NK-92 (cell line): Measurements from ENCODE around the gene TOR3A.
"Not testable (repeated sequence)": the region's sequence is repeated elsewhere in the genome, so short reads cannot be mapped to it uniquely, and the experiment has no call there.

Experiments
- DNase-seq: peaks from one replicate; lab custom pipeline; 2025; ENCODE audit not compliant: unreplicated experiment; lab: John Stamatoyannopoulos, UW

The TOR3A gene

GRCh38 chr1:179104611-179105250 lies 22.9 kb downstream of the TOR3A start:
- DNase-seq, result no peak

DNA sequence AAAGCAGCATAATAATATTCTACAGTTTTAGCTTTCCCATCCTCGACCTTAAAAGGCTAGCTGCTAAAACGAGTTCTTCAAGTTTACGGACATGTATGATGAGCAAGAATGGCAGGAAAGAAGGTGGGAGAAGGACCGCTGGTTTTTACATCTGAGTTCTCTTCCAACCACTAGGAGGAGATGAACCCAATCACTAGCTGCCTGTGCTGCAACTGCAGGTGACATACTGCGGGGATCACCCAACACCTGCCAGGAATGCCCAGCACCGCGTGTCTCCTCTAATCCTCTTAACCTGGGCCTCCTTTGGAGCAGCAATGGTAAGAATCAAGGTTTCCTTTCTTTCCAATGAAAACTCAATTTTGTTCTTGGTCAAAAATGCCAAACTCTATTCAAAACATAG lies 23.5 kb downstream of the TOR3A start:
- DNase-seq, result no peak

- no peak for DNase-seq
These were observed 26.1 kb downstream of the TOR3A start for GRCh38 chr1:179107706-179108629.

- no peak for DNase-seq
These were observed 26.8 kb downstream of the TOR3A start for GRCh38 chr1:179108644-179109043.

DNA sequence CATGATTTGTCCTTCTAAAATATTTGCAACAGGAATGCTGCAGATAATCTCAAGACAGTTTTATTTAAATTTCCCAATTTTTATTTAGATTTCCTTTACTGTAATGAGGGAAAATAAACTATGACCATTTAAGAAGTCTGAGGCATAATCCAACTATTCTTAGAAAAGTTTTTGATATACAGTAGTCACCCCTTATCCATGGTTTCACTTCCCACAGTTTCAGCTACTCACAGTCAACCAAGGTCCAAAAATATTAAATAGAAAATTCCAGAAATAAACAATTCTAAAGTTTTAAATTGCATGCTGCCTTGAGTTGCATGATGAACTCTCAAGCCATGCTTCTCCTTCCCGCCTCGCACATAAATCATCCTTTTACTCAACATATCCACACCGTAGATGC lies 33.3 kb downstream of the TOR3A start:
- DNase-seq, result no peak

DNA sequence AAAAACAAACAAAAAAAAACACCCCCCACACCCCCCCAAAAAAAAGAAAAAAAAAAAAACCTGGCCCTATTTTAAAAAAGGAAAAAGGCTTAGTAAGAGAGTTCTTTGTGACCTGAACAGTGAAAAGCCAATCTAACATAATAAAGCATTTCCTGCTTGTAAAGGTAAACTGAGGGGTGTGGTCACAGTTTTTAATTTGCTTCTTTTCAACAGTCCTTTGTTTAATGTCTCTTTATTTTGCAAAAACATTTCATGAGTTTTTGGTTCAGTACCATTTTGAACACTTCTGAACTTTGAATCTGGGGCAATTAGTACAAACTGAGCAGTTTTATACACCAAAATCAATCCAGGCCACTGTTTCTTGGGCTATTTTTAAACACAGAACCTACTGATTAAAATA lies 37.6 kb downstream of the TOR3A start:
- DNase-seq, result no peak

DNA sequence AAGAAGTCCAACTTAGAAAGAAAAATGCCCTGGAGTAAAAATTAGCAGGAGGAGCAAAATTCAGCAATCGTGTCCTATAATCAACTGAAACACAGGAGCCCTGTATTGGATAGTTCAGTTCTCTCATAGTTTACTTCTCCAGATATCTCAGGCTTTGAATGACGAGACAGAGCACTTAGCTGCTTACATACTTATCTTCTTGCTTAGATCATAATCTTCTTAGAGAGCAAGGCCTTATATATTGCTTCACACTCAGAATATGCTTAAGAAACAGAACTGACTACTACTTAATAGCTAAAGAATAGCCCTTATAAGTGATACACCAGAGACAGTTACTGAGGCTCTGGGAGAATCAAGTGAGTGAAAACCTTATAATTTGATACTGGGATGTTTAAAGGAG lies 38.9 kb downstream of the TOR3A start:
- no peak for DNase-seq

GRCh38 chr1:179121159-179121938 lies 39.5 kb downstream of the TOR3A start:
- DNase-seq, result no peak

GRCh38 chr1:179124873-179125272 lies 43.0 kb downstream of the TOR3A start:
- DNase-seq, result no peak

DNA sequence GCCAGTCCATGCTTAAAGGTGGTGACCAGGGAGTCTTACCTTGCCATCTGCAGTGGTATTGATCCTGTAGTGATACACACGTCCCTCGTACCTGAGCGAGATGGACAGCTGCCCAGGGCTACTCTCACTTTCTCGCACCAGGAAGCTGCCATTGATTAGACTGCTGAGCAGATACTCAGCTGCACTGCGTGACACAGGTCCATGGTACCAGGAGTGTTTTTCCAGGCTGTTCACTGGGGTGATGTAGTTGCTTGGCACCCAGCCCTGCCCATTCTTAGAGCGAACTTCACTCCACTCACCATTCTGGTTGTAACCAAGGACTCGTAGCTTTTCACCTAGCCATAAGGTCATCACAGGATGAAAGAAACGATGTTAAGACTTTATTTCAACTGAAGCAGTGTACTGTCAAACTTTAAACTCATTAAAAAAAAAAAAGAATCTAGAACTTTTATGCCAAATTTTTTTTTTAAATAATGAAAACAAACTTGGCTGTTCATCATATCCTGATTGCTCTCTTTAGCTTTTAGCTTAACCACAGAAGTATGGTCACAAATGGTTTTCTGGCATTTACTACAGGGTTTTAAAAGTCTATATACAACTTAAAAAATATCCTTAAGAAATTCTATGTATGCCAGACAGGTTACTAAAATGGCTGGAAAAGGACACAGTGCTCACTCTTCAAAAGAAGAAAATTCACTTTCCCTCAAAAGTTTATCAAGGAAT lies 44.6 kb downstream of the TOR3A start:
- DNase-seq, result no peak

DNA sequence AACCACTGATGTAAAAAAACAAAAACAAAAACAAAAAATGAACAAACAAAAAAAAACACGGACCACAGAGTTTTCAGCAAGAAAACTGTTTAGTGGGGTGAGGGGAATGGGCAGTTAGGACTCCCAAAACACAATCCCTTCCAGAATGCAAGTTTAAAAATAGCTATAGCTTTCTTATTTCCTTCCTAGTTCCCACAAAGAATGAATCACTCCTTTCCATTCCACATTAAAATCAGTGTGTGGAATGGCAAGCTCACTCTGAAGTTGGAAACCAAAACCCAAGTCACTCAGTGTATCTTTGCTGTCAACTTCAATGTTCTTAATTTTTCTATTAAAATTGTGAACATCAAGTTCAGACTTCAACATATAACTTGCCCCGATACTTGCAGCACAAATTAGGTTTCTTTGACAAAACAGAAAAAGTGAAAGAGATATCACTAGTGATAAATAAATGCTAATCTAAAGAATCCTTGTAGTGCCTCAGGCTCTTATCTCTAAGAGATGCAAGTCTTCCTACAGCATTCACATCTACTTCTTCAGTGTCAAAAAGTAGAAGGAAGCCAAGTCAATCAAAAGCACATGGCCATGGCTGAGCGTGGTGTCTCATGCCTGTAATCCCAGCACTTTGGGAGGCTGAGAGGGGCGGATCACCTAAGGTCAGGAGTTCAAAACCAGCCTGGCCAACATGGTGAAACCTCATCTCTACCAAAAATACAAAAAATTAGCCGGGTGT lies 45.5 kb downstream of the TOR3A start:
- DNase-seq, result no peak

DNA sequence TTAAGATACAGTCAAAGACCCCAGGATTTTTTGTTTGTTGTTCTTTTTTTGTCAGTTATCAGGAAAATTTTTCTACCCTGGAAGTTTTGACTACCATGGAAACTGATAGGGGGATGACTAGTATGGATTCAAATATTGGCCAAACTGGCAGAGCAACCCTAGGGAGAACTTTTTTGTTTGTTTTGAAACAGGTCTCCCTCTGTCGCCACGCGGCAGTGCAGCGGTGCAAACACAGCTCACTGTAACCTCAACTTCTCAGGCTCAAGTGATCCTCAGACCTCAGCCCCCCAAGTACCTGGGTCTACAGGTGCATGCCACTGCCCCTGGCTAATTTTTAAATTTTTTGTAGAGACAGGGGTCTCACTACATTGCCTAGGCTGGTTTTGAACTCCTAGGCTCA lies 46.6 kb downstream of the TOR3A start:
- DNase-seq, result no peak

DNA sequence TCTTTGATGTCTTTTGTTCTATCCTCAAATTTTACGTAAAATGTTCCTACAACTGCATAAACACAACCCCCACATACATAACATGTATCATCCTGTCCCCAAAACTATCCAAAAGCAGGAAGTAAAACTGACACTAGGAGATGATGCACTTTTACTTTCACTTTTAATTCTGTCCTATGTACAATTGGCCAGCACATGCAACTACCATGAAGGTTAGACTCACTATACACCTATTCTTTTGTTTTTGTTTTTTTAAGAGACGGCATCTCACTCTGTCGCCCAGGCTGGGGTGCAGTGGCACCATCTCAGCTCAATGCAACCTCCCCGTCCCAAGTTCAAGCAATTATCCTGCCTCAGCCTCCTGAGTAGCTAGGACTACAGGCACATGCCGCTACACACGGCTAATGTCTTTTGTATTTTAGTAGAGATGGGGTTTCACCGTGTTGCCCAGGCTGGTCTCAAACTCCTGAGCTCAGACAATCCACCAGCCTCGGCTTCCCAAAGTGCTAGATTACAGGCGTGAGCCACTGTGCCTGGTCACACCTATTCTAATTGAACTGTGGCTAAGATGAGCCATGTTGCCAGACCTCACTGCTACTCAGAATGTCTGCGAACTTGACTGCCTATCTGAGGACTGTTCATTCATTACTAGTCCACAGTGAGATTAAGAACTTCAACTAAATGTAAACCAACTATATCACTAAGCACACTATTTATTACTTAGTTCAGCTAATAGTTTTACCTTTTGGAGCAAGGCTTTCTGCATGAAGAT lies 48.0 kb downstream of the TOR3A start:
- no peak for DNase-seq

DNA sequence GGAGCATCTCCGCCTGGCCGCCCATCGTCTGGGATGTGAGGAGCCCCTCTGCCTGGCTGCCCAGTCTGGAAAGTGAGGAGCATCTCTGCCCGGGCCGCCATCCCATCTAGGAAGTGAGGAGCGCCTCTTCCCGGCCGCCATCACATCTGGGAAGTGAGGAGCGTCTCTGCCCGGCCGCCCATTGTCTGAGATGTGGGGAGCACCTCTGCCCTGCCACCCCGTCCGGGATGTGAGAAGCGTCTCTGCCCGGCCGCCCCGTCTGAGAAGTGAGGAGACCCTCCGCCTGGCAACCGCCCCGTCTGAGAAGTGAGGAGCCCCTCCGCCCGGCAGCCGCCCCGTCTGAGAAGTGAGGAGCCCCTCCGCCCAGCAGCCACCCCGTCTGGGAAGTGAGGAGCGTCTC lies 53.3 kb downstream of the TOR3A start:
- not testable (repeated sequence) for DNase-seq

- not testable (repeated sequence) for DNase-seq
These were observed 53.8 kb downstream of the TOR3A start for GRCh38 chr1:179135707-179136106.

- no peak for DNase-seq
These were observed 55.9 kb downstream of the TOR3A start for GRCh38 chr1:179137617-179138255.

GRCh38 chr1:179138755-179139154 lies 56.9 kb downstream of the TOR3A start:
- DNase-seq, result not testable (repeated sequence)

DNA sequence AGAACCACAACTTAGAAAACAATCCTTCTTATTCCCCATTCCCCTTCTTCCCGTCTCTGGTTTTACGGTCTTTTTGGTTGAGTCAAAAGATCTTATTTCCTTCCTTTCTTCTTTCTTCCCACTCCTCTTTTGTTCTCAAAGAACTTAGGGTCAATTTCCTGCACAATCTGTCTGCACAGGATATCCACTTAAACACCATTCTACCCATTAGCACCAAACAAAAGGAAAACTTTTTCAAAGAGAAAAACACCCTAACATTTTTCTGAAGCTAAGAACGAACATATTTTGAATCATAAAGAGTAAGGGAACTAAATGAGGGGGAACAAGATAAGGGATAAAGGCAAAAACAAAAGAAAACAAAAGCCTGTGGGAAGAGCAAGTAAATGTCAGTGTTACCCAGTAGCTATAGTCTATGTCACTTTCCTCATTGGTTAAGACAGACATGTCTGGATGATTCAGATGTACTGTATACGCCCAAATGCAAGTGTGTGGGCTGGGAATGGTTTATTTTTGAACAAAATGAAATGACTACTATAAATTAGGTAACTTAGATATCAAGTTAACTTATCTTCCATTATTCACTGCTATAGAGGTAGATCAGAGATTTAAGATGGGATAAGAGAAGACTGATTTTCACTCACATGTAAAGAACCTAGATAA lies 59.9 kb downstream of the TOR3A start:
- DNase-seq, result no peak

DNA sequence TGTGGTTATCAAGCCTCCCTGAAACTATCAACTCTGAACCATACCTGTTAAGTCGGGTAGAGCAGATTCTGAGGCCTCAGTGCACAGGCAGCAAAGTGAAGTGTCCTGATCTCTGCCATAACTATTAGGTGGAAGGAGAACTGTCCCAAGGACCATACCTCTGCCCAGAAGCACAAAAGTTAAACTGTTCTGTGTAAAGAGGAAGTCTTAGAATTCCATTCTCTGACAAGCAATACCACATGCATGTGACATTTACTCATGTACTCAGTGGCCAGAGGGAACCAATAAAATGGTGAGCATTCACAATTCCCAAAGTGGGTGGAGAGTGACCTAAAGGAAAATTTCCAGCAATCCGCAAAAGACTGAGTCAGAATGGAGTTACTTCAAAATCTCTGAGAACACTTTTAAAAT lies 61.0 kb downstream of the TOR3A start:
- DNase-seq, result no peak
